ENCODE measurements around the gene ZNG1A.
"Not testable (repeated sequence)": the region's sequence is repeated elsewhere in the genome, so short reads cannot be mapped to it uniquely, and the experiment has no call there.

GRCh38 chr9:213901-214300 is 35.0 kb upstream of the ZNG1A start:
- TF ChIP-seq CTCF, POLR2A (IDR thresholded peaks at IDR 0.05): not testable (repeated sequence)
